Trophoblast cell (in vitro differentiated cells and primary cell): Measurements from ENCODE around the gene PAX3.

Experiments used
- DNase-seq, 2 donors: peaks; one replicate each; pipeline ENCODE4 v3.0.0-alpha.2; 2016
- H2AFZ ChIP-seq: 2 replicates; pipeline ENCODE4 v1.6.1; 2013; ENCODE audit warnings: low read length, moderate library complexity, mild to moderate bottlenecking; ENCODE audit not compliant: insufficient read depth, poor library complexity
- H2AK5ac ChIP-seq: 2 replicates; pipeline ENCODE4 v1.6.1; 2013; ENCODE audit warnings: mild to moderate bottlenecking, low read length
- H2BK120ac ChIP-seq: 2 replicates; pipeline ENCODE4 v1.6.1; 2013; ENCODE audit warnings: low read length, mild to moderate bottlenecking, moderate library complexity; ENCODE audit not compliant: insufficient read depth, poor library complexity
- H2BK12ac ChIP-seq: 2 replicates; pipeline ENCODE4 v1.6.1; 2013; ENCODE audit warnings: mild to moderate bottlenecking, low read length, moderate library complexity
- H2BK5ac ChIP-seq: 2 replicates; pipeline ENCODE4 v1.6.1; 2013; ENCODE audit warnings: low read length, low read depth, moderate library complexity, mild to moderate bottlenecking; ENCODE audit not compliant: poor library complexity
- H3K14ac ChIP-seq: 2 replicates; pipeline ENCODE4 v1.6.1; 2013; ENCODE audit warnings: mild to moderate bottlenecking, low read length
- H3K18ac ChIP-seq: 2 replicates; pipeline ENCODE4 v1.6.1; 2013; ENCODE audit warnings: mild to moderate bottlenecking, low read length
- H3K23ac ChIP-seq: 2 replicates; pipeline ENCODE4 v1.6.1; 2013; ENCODE audit warnings: low read length
- H3K27ac ChIP-seq: 2 replicates; pipeline ENCODE4 v1.5.1; 2013; ENCODE audit warnings: low read depth, mild to moderate bottlenecking, inconsistent platforms, low read length, moderate library complexity
- H3K27me3 ChIP-seq: 2 replicates; pipeline ENCODE4 v1.6.1; 2013; ENCODE audit warnings: inconsistent platforms, mild to moderate bottlenecking, low read length, moderate library complexity; ENCODE audit not compliant: insufficient read depth
- H3K36me3 ChIP-seq, 2 experiments: 1 replicate in 1 of 2; 2 replicates in 1 of 2; pipeline ENCODE4 v1.6.1; 2013; ENCODE audit warnings: low read length in 2 of 2, mild to moderate bottlenecking in 2 of 2, moderate library complexity in 1 of 2; ENCODE audit not compliant: insufficient read depth in 2 of 2, control insufficient read depth in 1 of 2
- H3K4ac ChIP-seq: 2 replicates; pipeline ENCODE4 v1.6.1; 2013; ENCODE audit warnings: low read depth, mild to moderate bottlenecking, low read length, moderate library complexity
- H3K4me1 ChIP-seq, 2 experiments: 1 replicate in 1 of 2; 2 replicates in 1 of 2; pipeline ENCODE4 v1.6.1; 2013; ENCODE audit warnings: low read length in 2 of 2, mild to moderate bottlenecking in 2 of 2, moderate library complexity in 1 of 2; ENCODE audit not compliant: insufficient read depth in 2 of 2, control insufficient read depth in 1 of 2
- H3K4me2 ChIP-seq: 2 replicates; pipeline ENCODE4 v1.6.1; 2013; ENCODE audit warnings: inconsistent platforms, mild to moderate bottlenecking, low read length, moderate library complexity
- H3K4me3 ChIP-seq: 2 replicates; pipeline ENCODE4 v1.5.1; 2013; ENCODE audit warnings: mild to moderate bottlenecking, low read depth, low read length, inconsistent platforms
- H3K79me1 ChIP-seq: one replicate; pipeline ENCODE4 v1.6.1; 2013; ENCODE audit warnings: low read length
- H3K79me2 ChIP-seq: 2 replicates; pipeline ENCODE4 v1.6.1; 2013; ENCODE audit warnings: low read length, mild to moderate bottlenecking; ENCODE audit not compliant: control insufficient read depth, insufficient read depth, poor library complexity
- H3K9ac ChIP-seq: 2 replicates; pipeline ENCODE4 v1.6.1; 2013; ENCODE audit warnings: mild to moderate bottlenecking, low read length
- H3K9me3 ChIP-seq: 2 replicates; pipeline ENCODE4 v1.6.1; 2013; ENCODE audit warnings: low read depth, mild to moderate bottlenecking, control low read depth, inconsistent platforms, low read length; ENCODE audit not compliant: insufficient read depth
- H4K12ac ChIP-seq: 2 replicates; pipeline ENCODE4 v1.6.1; 2013; ENCODE audit warnings: low read depth, mild to moderate bottlenecking, low read length, moderate library complexity
- H4K8ac ChIP-seq: 2 replicates; pipeline ENCODE4 v1.6.1; 2013; ENCODE audit warnings: low read depth, mild to moderate bottlenecking, low read length, moderate library complexity
- H4K91ac ChIP-seq: one replicate; pipeline ENCODE4 v1.6.1; 2013; ENCODE audit warnings: low read depth, mild to moderate bottlenecking, low read length, moderate library complexity
- WGBS: extraction: QIAGEN DNeasy Blood & Tissue Kit; methylation state at CpG from one replicate; pipeline ENCODE4 v1.1.7; 2013; ENCODE audit warnings: missing lambda C conversion rate; ENCODE audit not compliant: insufficient read length, insufficient coverage; ENCODE audit errors: extremely low coverage; 5-methylcytosine and 5-hydroxymethylcytosine counted together

PAX3 gene

GRCh38 chr2:222309361-222309760 lies 10.6 kb upstream of the PAX3 start:
- no peak overlapping the region for H2BK5ac ChIP-seq
- no peak overlapping the region for H3K4me2 ChIP-seq
- H3K27ac ChIP-seq, result no peak overlapping the region
- H3K4me1 ChIP-seq, result peaks cover 0 to 4% of the 10 kb centered on the region in 2 experiments
- WGBS, result no CpG with 5 or more reads among the region's 1 CpG
- H3K23ac ChIP-seq, result no peak overlapping the region
- H3K4ac ChIP-seq, result no peak overlapping the region
- H3K9ac ChIP-seq, result no peak overlapping the region
- no peak overlapping the region for H2BK12ac ChIP-seq
- H3K4me3 ChIP-seq, result no peak overlapping the region
- no peaks in the 10 kb centered on the region for H3K79me2 ChIP-seq
- H2BK120ac ChIP-seq, result no peak overlapping the region
- no peaks in the 10 kb centered on the region for H3K36me3 ChIP-seq
- DNase-seq, result no peak
- H3K79me1 ChIP-seq, result no peaks in the 10 kb centered on the region
- H3K27me3 ChIP-seq, result peaks cover 85% of the 10 kb centered on the region
- no peak overlapping the region for H3K14ac ChIP-seq
- H4K8ac ChIP-seq, result no peak overlapping the region
- no peak overlapping the region for H4K91ac ChIP-seq
- no peak overlapping the region for H3K18ac ChIP-seq
- H4K12ac ChIP-seq, result no peak overlapping the region
- peaks cover 2% of the 10 kb centered on the region for H3K9me3 ChIP-seq
- H2AFZ ChIP-seq, result no peak overlapping the region
- no peak overlapping the region for H2AK5ac ChIP-seq

GRCh38 chr2:222307978-222308730 lies 9.4 kb upstream of the PAX3 start:
- H2BK12ac ChIP-seq, result no peak overlapping the region
- H3K14ac ChIP-seq, result no peak overlapping the region
- H3K9me3 ChIP-seq, result peaks cover 4% of the 10 kb centered on the region
- H4K12ac ChIP-seq, result no peak overlapping the region
- no peaks in the 10 kb centered on the region for H3K79me1 ChIP-seq
- no peak overlapping the region for H3K18ac ChIP-seq
- H3K4me1 ChIP-seq, result peaks cover 0 to 4% of the 10 kb centered on the region in 2 experiments
- no peak overlapping the region for H3K4ac ChIP-seq
- no peaks in the 10 kb centered on the region for H3K79me2 ChIP-seq
- DNase-seq, result no peak
- H3K4me2 ChIP-seq, result no peak overlapping the region
- H2BK120ac ChIP-seq, result no peak overlapping the region
- H3K36me3 ChIP-seq, result no peaks in the 10 kb centered on the region
- no peak overlapping the region for H4K91ac ChIP-seq
- no peak overlapping the region for H4K8ac ChIP-seq
- peaks cover 91% of the 10 kb centered on the region for H3K27me3 ChIP-seq
- H2AFZ ChIP-seq, result no peak overlapping the region
- H3K9ac ChIP-seq, result no peak overlapping the region
- no CpG with 5 or more reads among the region's 11 CpGs for WGBS
- no peak overlapping the region for H3K23ac ChIP-seq
- no peak overlapping the region for H3K4me3 ChIP-seq
- no peak overlapping the region for H3K27ac ChIP-seq
- no peak overlapping the region for H2BK5ac ChIP-seq
- no peak overlapping the region for H2AK5ac ChIP-seq

GRCh38 chr2:222307143-222307756 lies 8.5 kb upstream of the PAX3 start:
- no peak overlapping the region for H3K4ac ChIP-seq
- H4K12ac ChIP-seq, result no peak overlapping the region
- peaks cover 91% of the 10 kb centered on the region for H3K27me3 ChIP-seq
- peaks cover 0 to 4% of the 10 kb centered on the region in 2 experiments for H3K4me1 ChIP-seq
- H3K79me1 ChIP-seq, result no peaks in the 10 kb centered on the region
- no peak overlapping the region for H3K4me2 ChIP-seq
- no peak overlapping the region for H2AK5ac ChIP-seq
- no peak overlapping the region for H4K91ac ChIP-seq
- H2BK5ac ChIP-seq, result no peak overlapping the region
- no peaks in the 10 kb centered on the region for H3K36me3 ChIP-seq
- peaks cover 4% of the 10 kb centered on the region for H3K9me3 ChIP-seq
- no peak overlapping the region for H3K9ac ChIP-seq
- H2BK12ac ChIP-seq, result no peak overlapping the region
- H3K79me2 ChIP-seq, result no peaks in the 10 kb centered on the region
- no peak overlapping the region for H2BK120ac ChIP-seq
- DNase-seq, result no peak
- no peak overlapping the region for H3K18ac ChIP-seq
- no peak overlapping the region for H3K27ac ChIP-seq
- no peak overlapping the region for H3K4me3 ChIP-seq
- no peak overlapping the region for H3K14ac ChIP-seq
- no peak overlapping the region for H4K8ac ChIP-seq
- no CpG with 5 or more reads among the region's 34 CpGs for WGBS
- H2AFZ ChIP-seq, result peak overlapping the region; percentile 23
- no peak overlapping the region for H3K23ac ChIP-seq

- Histone ChIP-seq H3K79me2 (no peaks in the 10 kb centered on the region), H2BK12ac (no peak overlapping the region), H3K4me2 (peak overlapping the region; percentile 32), H4K91ac (no peak overlapping the region), H3K9me3 (peaks cover 4% of the 10 kb centered on the region), H3K23ac (no peak overlapping the region), H4K8ac (no peak overlapping the region), H3K9ac (no peak overlapping the region), H2BK120ac (no peak overlapping the region), H3K18ac (no peak overlapping the region), H4K12ac (no peak overlapping the region), H2BK5ac (no peak overlapping the region), H3K27ac (no peak overlapping the region), H3K4me3 (no peak overlapping the region), H3K36me3 (no peaks in the 10 kb centered on the region), H2AFZ (no peak overlapping the region), H3K14ac (no peak overlapping the region), H3K4me1 (peaks cover 0 to 4% of the 10 kb centered on the region in 2 experiments), H3K4ac (no peak overlapping the region), H3K79me1 (no peaks in the 10 kb centered on the region), H2AK5ac (no peak overlapping the region), H3K27me3 (peaks cover 91% of the 10 kb centered on the region)
- no peak for DNase-seq
- WGBS, result no CpG with 5 or more reads among the region's 27 CpGs
Observed at GRCh38 chr2:222306393-222307142, 7.8 kb upstream of the PAX3 start.
